HepG2 (cell line): ENCODE results near the gene ABCG5. TPM values are rescaled to one million over a fixed set of nuclear protein-coding genes. Genes with fewer than 3 reads are reported as not detected.

ENCODE experiments used
- CEBPG ChIP-seq: IDR thresholded peaks from 2 replicates; pipeline ENCODE4 v1.6.1; 2016
- DPF2 ChIP-seq: sonication (generic); formaldehyde crosslinking; IDR thresholded peaks from 2 replicates; pipeline ENCODE4 v1.4.0; 2020; ENCODE audit warnings: mild to moderate bottlenecking, low read depth, missing genetic modification reagents, borderline replicate concordance
- EEA1 ChIP-seq: sonication (generic); formaldehyde crosslinking; IDR thresholded peaks from 2 replicates; pipeline ENCODE4 v1.5.1; 2020; ENCODE audit warnings: mild to moderate bottlenecking, missing genetic modification reagents, borderline replicate concordance
- FOXJ3 ChIP-seq: sonication (generic); formaldehyde crosslinking; IDR thresholded peaks from 2 replicates; pipeline ENCODE4 v1.4.0; 2020; ENCODE audit warnings: missing genetic modification reagents, mild to moderate bottlenecking, borderline replicate concordance
- HMG20B ChIP-seq: conservative IDR thresholded peaks from 2 replicates; pipeline ENCODE4 v1.6.1; 2016; ENCODE audit warnings: missing genetic modification reagents, missing compliant biosample characterization
- ISL2 ChIP-seq: sonication (generic); formaldehyde crosslinking; IDR thresholded peaks from 2 replicates; pipeline ENCODE4 v1.5.0; 2020; ENCODE audit warnings: missing genetic modification reagents
- JUND ChIP-seq: sonication (generic); formaldehyde crosslinking; IDR thresholded peaks from 2 replicates; pipeline ENCODE4 v1.8.0; 2022; ENCODE audit warnings: mild to moderate bottlenecking, missing genetic modification reagents
- PAF1 ChIP-seq: IDR thresholded peaks from 2 replicates; pipeline ENCODE4 v1.6.1; 2016; ENCODE audit warnings: missing genetic modification reagents, missing compliant biosample characterization
- PCBP1 ChIP-seq: fragments of 200-400 bp; formaldehyde crosslinking; IDR thresholded peaks from 2 replicates; pipeline ENCODE4 v1.6.1; 2017; ENCODE audit warnings: mild to moderate bottlenecking, low read depth, low read length, borderline replicate concordance
- PRMT3 ChIP-seq: sonication (generic); formaldehyde crosslinking; IDR thresholded peaks from 2 replicates; pipeline ENCODE4 v1.8.1; 2022; ENCODE audit warnings: low read depth, mild to moderate bottlenecking, moderate library complexity, missing genetic modification reagents, borderline replicate concordance
- SALL1 ChIP-seq: sonication (generic); formaldehyde crosslinking; IDR thresholded peaks from 2 replicates; pipeline ENCODE4 v1.8.0; 2022; ENCODE audit warnings: mild to moderate bottlenecking, missing genetic modification reagents
- SALL2 ChIP-seq: sonication (generic); formaldehyde crosslinking; IDR thresholded peaks from 2 replicates; pipeline ENCODE4 v1.8.1; 2023; ENCODE audit warnings: mild to moderate bottlenecking, missing genetic modification reagents, inconsistent platforms
- SIX4 ChIP-seq: sonication (generic); formaldehyde crosslinking; IDR thresholded peaks from 2 replicates; pipeline ENCODE4 v1.4.0; 2020; ENCODE audit warnings: missing genetic modification reagents
- SKIL ChIP-seq: sonication (generic); formaldehyde crosslinking; IDR thresholded peaks from 2 replicates; pipeline ENCODE4 v1.8.0; 2022; ENCODE audit warnings: missing genetic modification reagents, mild to moderate bottlenecking, moderate library complexity, borderline replicate concordance
- SRSF4 ChIP-seq: fragments of 200-400 bp; formaldehyde crosslinking; IDR thresholded peaks from one replicate; pipeline ENCODE4 v1.6.1; 2018; ENCODE audit warnings: mild to moderate bottlenecking, low read depth, low read length, moderate library complexity; ENCODE audit not compliant: poor library complexity, severe bottlenecking
- TEF ChIP-seq: sonication (generic); formaldehyde crosslinking; IDR thresholded peaks from 2 replicates; pipeline ENCODE4 v1.5.0; 2020; ENCODE audit warnings: missing genetic modification reagents
- ZFP62 ChIP-seq: sonication (generic); formaldehyde crosslinking; IDR thresholded peaks from 2 replicates; pipeline ENCODE4 v1.4.0; 2020; ENCODE audit warnings: missing genetic modification reagents
- ZNF232 ChIP-seq: sonication (generic); formaldehyde crosslinking; IDR thresholded peaks from 2 replicates; pipeline ENCODE4 v1.4.0; 2020; ENCODE audit warnings: missing genetic modification reagents, borderline replicate concordance
- ZNF263 ChIP-seq: sonication (generic); formaldehyde crosslinking; IDR thresholded peaks from 2 replicates; pipeline ENCODE4 v1.4.0; 2020; ENCODE audit warnings: missing genetic modification reagents
- ZNF33B ChIP-seq: sonication (generic); formaldehyde crosslinking; IDR thresholded peaks from 2 replicates; pipeline ENCODE4 v1.5.1; 2020; ENCODE audit warnings: mild to moderate bottlenecking, missing genetic modification reagents
- ZNF343 ChIP-seq: sonication (generic); formaldehyde crosslinking; IDR thresholded peaks from 2 replicates; pipeline ENCODE4 v1.4.0; 2020; ENCODE audit warnings: mild to moderate bottlenecking, missing genetic modification reagents
- ZNF513 ChIP-seq: sonication (generic); formaldehyde crosslinking; conservative IDR thresholded peaks from 2 replicates; pipeline ENCODE4 v1.5.0; 2020; ENCODE audit warnings: missing genetic modification reagents
- ZNF660 ChIP-seq: sonication (generic); formaldehyde crosslinking; IDR thresholded peaks from 2 replicates; pipeline ENCODE4 v1.5.1; 2020; ENCODE audit warnings: mild to moderate bottlenecking, low read depth, missing genetic modification reagents, borderline replicate concordance
- ZNF740 ChIP-seq: sonication (generic); formaldehyde crosslinking; IDR thresholded peaks from 2 replicates; pipeline ENCODE4 v1.4.0; 2020; ENCODE audit warnings: missing genetic modification reagents
- ZNF75D ChIP-seq: sonication (generic); formaldehyde crosslinking; IDR thresholded peaks from 2 replicates; pipeline ENCODE4 v1.8.1; 2023; ENCODE audit warnings: missing genetic modification reagents, mild to moderate bottlenecking, borderline replicate concordance
- ZSCAN9 ChIP-seq: IDR thresholded peaks from 2 replicates; pipeline ENCODE4 v1.6.1; 2016; ENCODE audit warnings: borderline replicate concordance
- polyA plus RNA-seq, 8 experiments: library from polyadenylated mRNA; depleted of rRNA in 3 of 8; stranded (reverse) in 7 of 8; unstranded in 1 of 8; fragments of >200 nt; fragmentation: Illumina TruSeq in 4 of 8; extraction: Trizol in 4 of 8; gene quantifications; 2 replicates each; pipeline versions ENCODE4 v1.2.1 to v1.2.3, GENCODE V29; 2011 to 2016; ENCODE audit warnings: low read depth in 4 of 8, missing spikeins in 1 of 8, mixed read lengths in 1 of 8; ENCODE audit not compliant: insufficient read depth in 1 of 8
- total RNA-seq, 5 experiments: library from RNA; depleted of rRNA; stranded (reverse); fragments of >200 nt; fragmentation: Illumina TruSeq; extraction: Trizol; gene quantifications; 2 replicates each; pipeline ENCODE4 v1.2.3, GENCODE V29; 2016; ENCODE audit warnings: low read depth in 1 of 5
- TF ChIP-seq, protein P1 (sequence below): IDR thresholded peaks from 2 replicates; pipeline ENCODE4 v1.6.1; 2016; ENCODE audit warnings: control low read depth

Gene ABCG5
- total and polyA plus RNA-seq, 2 of the 13 experiments (the other 11 are each of a cell fraction or from before 2014, with no cell fraction given): 15.1 to 39.0 TPM

DNA sequence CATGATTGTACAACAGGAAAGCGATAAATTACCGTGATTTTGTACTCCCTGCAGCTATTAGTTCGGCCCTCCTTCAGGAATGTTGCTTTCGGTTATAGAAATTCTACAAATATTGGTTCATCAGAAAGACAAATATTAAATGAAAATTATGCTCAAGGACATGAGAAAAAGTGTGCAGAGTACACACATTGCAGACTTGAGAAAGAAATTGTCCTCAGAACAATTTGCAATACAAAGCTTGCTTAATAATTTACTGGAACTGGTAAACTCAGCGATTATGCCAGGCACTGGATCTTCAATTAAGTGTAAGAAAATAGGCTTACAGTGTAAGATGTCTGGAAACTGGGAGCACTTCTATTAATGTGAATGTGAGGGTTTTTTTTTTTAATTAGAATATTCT is 46.0 kb upstream of the ABCG5 start (continued):
- TF ChIP-seq SKIL (CRISPR knock-in tag) (no peak), PAF1 (CRISPR knock-in tag) (no peak), SALL1 (no peak), PCBP1 (no peak), ZNF513 (CRISPR knock-in tag) (no peak), JUND (no peak), TEF (CRISPR knock-in tag) (no peak), ZNF33B (CRISPR knock-in tag) (no peak), EEA1 (CRISPR knock-in tag) (no peak), PRMT3 (no peak), FOXJ3 (CRISPR knock-in tag) (peak; percentile 18; the same call in 1 of the 2 replicates), HMG20B (CRISPR knock-in tag) (0 out of 2 replicates have a peak, but pooled peaks have one; percentile 21), ZNF263 (CRISPR knock-in tag) (no peak), SRSF4 (no peak), ZNF660 (CRISPR knock-in tag) (no peak), DPF2 (CRISPR knock-in tag) (no peak), ZNF232 (CRISPR knock-in tag) (no peak), ZNF75D (CRISPR knock-in tag) (no peak), SIX4 (CRISPR knock-in tag) (no peak), ZSCAN9 (no peak), ISL2 (CRISPR knock-in tag) (no peak), CEBPG (CRISPR knock-in tag) (peak; percentile 16; the same call in 1 of the 2 replicates), ZNF343 (no peak), SALL2 (CRISPR knock-in tag) (no peak), ZNF740 (CRISPR knock-in tag) (no peak), ZFP62 (CRISPR knock-in tag) (no peak)
- TF ChIP-seq, protein P1, sequence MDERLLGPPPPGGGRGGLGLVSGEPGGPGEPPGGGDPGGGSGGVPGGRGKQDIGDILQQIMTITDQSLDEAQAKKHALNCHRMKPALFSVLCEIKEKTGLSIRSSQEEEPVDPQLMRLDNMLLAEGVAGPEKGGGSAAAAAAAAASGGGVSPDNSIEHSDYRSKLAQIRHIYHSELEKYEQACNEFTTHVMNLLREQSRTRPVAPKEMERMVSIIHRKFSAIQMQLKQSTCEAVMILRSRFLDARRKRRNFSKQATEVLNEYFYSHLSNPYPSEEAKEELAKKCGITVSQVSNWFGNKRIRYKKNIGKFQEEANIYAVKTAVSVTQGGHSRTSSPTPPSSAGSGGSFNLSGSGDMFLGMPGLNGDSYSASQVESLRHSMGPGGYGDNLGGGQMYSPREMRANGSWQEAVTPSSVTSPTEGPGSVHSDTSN: no peak
